ENCODE measurements around the gene GIMAP2.

Gene GIMAP2

DNA sequence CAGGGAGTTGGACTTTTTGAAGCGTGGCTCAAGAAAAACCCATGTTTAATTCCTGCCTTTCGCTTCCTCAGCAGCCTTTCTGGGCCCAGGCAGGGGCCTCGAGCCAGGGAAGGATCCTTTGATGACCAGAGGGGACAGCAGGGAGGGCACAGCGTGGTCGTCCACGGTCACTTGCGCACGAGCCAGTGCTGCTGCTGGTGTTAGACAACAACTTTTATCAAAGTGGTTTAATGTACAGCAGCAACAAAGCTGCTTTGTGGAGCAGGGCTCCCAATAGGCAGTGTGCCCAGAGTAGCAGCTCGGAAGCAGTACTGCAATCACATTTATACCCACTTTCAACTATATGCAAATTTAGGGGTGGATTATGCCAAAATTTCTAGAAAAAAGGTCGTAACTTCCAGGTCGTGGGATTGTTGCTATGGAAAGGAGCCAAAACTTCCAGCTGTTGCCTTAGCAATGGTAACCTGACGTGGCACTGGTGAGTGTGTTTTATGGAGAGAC, 37.0 kb downstream of the GIMAP2 start:
- no peak for ATAC-seq
- TF ChIP-seq BACH2 (CRISPR knock-in tag; IDR thresholded peaks at IDR 0.05; ENCODE audit: borderline replicate concordance) (no peak), CSDC2 (CRISPR knock-in tag; IDR thresholded peaks at IDR 0.05) (no peak), ARNTL (CRISPR knock-in tag; IDR thresholded peaks at IDR 0.05; ENCODE audit: borderline replicate concordance, low read depth) (no peak), ZNF70 (CRISPR knock-in tag; IDR thresholded peaks at IDR 0.05) (no peak), ESRRG (CRISPR knock-in tag; IDR thresholded peaks at IDR 0.05) (no peak), RARB (CRISPR knock-in tag; IDR thresholded peaks at IDR 0.05) (no peak), SNAI2 (CRISPR knock-in tag; IDR thresholded peaks at IDR 0.05) (no peak), PPARA (CRISPR knock-in tag; IDR thresholded peaks at IDR 0.05; ENCODE audit: borderline replicate concordance) (no peak), ISL1 (CRISPR knock-in tag; IDR thresholded peaks at IDR 0.05) (no peak), ZFP30 (CRISPR knock-in tag; IDR thresholded peaks at IDR 0.05) (no peak), GLIS3 (CRISPR knock-in tag; IDR thresholded peaks at IDR 0.05) (no peak), ZNF565 (CRISPR knock-in tag; conservative IDR thresholded peaks at IDR 0.05; ENCODE audit: low read depth) (no peak), TOX (CRISPR knock-in tag; IDR thresholded peaks at IDR 0.05; ENCODE audit: borderline replicate concordance) (no peak)
- TF ChIP-seq, protein P1, sequence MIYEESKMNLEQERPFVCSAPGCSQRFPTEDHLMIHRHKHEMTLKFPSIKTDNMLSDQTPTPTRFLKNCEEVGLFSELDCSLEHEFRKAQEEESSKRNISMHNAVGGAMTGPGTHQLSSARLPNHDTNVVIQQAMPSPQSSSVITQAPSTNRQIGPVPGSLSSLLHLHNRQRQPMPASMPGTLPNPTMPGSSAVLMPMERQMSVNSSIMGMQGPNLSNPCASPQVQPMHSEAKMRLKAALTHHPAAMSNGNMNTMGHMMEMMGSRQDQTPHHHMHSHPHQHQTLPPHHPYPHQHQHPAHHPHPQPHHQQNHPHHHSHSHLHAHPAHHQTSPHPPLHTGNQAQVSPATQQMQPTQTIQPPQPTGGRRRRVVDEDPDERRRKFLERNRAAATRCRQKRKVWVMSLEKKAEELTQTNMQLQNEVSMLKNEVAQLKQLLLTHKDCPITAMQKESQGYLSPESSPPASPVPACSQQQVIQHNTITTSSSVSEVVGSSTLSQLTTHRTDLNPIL (CRISPR knock-in tag; IDR thresholded peaks at IDR 0.05; ENCODE audit: low read depth): no peak
- TF ChIP-seq, protein P2, sequence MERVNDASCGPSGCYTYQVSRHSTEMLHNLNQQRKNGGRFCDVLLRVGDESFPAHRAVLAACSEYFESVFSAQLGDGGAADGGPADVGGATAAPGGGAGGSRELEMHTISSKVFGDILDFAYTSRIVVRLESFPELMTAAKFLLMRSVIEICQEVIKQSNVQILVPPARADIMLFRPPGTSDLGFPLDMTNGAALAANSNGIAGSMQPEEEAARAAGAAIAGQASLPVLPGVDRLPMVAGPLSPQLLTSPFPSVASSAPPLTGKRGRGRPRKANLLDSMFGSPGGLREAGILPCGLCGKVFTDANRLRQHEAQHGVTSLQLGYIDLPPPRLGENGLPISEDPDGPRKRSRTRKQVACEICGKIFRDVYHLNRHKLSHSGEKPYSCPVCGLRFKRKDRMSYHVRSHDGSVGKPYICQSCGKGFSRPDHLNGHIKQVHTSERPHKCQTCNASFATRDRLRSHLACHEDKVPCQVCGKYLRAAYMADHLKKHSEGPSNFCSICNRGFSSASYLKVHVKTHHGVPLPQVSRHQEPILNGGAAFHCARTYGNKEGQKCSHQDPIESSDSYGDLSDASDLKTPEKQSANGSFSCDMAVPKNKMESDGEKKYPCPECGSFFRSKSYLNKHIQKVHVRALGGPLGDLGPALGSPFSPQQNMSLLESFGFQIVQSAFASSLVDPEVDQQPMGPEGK (CRISPR knock-in tag; IDR thresholded peaks at IDR 0.05; ENCODE audit: borderline replicate concordance): no peak
- TF ChIP-seq, protein P3, sequence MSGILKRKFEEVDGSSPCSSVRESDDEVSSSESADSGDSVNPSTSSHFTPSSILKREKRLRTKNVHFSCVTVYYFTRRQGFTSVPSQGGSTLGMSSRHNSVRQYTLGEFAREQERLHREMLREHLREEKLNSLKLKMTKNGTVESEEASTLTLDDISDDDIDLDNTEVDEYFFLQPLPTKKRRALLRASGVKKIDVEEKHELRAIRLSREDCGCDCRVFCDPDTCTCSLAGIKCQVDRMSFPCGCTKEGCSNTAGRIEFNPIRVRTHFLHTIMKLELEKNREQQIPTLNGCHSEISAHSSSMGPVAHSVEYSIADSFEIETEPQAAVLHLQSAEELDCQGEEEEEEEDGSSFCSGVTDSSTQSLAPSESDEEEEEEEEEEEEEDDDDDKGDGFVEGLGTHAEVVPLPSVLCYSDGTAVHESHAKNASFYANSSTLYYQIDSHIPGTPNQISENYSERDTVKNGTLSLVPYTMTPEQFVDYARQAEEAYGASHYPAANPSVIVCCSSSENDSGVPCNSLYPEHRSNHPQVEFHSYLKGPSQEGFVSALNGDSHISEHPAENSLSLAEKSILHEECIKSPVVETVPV (CRISPR knock-in tag; IDR thresholded peaks at IDR 0.05): no peak
- TF ChIP-seq, protein P4, sequence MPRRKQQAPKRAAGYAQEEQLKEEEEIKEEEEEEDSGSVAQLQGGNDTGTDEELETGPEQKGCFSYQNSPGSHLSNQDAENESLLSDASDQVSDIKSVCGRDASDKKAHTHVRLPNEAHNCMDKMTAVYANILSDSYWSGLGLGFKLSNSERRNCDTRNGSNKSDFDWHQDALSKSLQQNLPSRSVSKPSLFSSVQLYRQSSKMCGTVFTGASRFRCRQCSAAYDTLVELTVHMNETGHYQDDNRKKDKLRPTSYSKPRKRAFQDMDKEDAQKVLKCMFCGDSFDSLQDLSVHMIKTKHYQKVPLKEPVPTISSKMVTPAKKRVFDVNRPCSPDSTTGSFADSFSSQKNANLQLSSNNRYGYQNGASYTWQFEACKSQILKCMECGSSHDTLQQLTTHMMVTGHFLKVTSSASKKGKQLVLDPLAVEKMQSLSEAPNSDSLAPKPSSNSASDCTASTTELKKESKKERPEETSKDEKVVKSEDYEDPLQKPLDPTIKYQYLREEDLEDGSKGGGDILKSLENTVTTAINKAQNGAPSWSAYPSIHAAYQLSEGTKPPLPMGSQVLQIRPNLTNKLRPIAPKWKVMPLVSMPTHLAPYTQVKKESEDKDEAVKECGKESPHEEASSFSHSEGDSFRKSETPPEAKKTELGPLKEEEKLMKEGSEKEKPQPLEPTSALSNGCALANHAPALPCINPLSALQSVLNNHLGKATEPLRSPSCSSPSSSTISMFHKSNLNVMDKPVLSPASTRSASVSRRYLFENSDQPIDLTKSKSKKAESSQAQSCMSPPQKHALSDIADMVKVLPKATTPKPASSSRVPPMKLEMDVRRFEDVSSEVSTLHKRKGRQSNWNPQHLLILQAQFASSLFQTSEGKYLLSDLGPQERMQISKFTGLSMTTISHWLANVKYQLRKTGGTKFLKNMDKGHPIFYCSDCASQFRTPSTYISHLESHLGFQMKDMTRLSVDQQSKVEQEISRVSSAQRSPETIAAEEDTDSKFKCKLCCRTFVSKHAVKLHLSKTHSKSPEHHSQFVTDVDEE (CRISPR knock-in tag; IDR thresholded peaks at IDR 0.05): no peak
- TF ChIP-seq, protein P5, sequence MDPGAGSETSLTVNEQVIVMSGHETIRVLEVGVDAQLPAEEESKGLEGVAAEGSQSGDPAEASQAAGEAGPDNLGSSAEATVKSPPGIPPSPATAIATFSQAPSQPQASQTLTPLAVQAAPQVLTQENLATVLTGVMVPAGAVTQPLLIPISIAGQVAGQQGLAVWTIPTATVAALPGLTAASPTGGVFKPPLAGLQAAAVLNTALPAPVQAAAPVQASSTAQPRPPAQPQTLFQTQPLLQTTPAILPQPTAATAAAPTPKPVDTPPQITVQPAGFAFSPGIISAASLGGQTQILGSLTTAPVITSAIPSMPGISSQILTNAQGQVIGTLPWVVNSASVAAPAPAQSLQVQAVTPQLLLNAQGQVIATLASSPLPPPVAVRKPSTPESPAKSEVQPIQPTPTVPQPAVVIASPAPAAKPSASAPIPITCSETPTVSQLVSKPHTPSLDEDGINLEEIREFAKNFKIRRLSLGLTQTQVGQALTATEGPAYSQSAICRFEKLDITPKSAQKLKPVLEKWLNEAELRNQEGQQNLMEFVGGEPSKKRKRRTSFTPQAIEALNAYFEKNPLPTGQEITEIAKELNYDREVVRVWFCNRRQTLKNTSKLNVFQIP (CRISPR knock-in tag; IDR thresholded peaks at IDR 0.05; ENCODE audit: borderline replicate concordance, low read depth): no peak

DNA sequence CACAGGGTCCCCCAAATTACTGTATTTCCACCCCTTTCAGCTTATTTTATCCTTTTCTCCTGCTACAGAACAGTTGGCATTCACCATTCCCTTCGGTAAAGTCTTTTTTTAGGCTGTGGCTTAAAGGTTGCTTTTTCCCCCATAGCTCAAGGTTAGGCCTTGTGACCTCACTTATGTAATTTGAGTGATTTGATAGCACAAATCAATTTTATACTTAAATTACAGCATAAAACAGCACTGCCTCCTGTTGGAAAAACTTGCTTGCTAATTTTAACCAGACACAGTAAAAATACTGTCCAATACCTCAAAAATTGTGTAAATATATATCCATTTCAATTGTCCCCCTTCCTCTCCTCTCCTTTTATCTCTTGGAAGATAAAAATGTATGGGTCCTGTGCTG, 38.0 kb downstream of the GIMAP2 start:
- TF ChIP-seq ZC3H10 (CRISPR knock-in tag; IDR thresholded peaks at IDR 0.05): no peak
- TF ChIP-seq CSDC2 (CRISPR knock-in tag; IDR thresholded peaks at IDR 0.05): no peak
- no peak for TF ChIP-seq PPARA (CRISPR knock-in tag; IDR thresholded peaks at IDR 0.05; ENCODE audit: borderline replicate concordance)
- no peak for ATAC-seq

DNA sequence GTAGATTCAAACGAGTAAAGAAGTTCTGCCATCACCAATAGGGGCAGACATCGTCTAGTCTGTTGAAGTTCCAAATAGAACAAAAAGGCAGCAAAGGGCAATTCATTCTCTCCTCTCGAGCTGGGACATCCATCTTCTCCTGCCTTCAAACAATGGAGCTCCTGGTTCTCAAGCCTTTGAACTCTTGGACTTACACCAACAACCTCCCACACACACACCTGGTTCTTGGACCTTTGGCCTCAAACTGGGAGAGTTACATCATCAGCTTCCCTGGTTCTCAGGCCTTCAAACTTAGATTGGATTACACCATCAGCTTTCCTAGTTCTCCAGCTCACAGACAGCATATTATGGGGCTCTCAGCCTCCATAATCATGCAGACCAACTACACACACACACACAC, 41.9 kb downstream of the GIMAP2 start:
- no peak for ATAC-seq
- no peak for TF ChIP-seq ISL1 (CRISPR knock-in tag; IDR thresholded peaks at IDR 0.05)
- no peak for TF ChIP-seq ESRRG (CRISPR knock-in tag; IDR thresholded peaks at IDR 0.05)
- TF ChIP-seq OSR1 (CRISPR knock-in tag; IDR thresholded peaks at IDR 0.05): no peak
- TF ChIP-seq, protein P4 (CRISPR knock-in tag; IDR thresholded peaks at IDR 0.05): no peak
- no peak for TF ChIP-seq ZNF565 (CRISPR knock-in tag; conservative IDR thresholded peaks at IDR 0.05; ENCODE audit: low read depth)
- no peak for TF ChIP-seq ZNF70 (CRISPR knock-in tag; IDR thresholded peaks at IDR 0.05)
- no peak for TF ChIP-seq ARNTL (CRISPR knock-in tag; IDR thresholded peaks at IDR 0.05; ENCODE audit: borderline replicate concordance, low read depth)
- TF ChIP-seq TCF4 (CRISPR knock-in tag; IDR thresholded peaks at IDR 0.05; ENCODE audit: borderline replicate concordance): no peak
- no peak for TF ChIP-seq ZFP30 (CRISPR knock-in tag; IDR thresholded peaks at IDR 0.05)
- TF ChIP-seq TOX (CRISPR knock-in tag; IDR thresholded peaks at IDR 0.05; ENCODE audit: borderline replicate concordance): no peak
- TF ChIP-seq GLIS3 (CRISPR knock-in tag; IDR thresholded peaks at IDR 0.05): no peak
- TF ChIP-seq RARB (CRISPR knock-in tag; IDR thresholded peaks at IDR 0.05): no peak
- no peak for TF ChIP-seq SNAI2 (CRISPR knock-in tag; IDR thresholded peaks at IDR 0.05)
- TF ChIP-seq, protein P5 (CRISPR knock-in tag; IDR thresholded peaks at IDR 0.05; ENCODE audit: borderline replicate concordance, low read depth): no peak
